K562 (cell line): ENCODE measurements around the gene UTS2R. TPM values are rescaled to one million over a fixed set of nuclear protein-coding genes. Genes with fewer than 3 reads are reported as not detected.

Experiments
- ATAC-seq: fragments of 200-7000 bp; cut with Tn5 transposase; 3 replicates; pipeline ENCODE4 v1.9.1; 2020; ENCODE audit warnings: moderate library complexity
- BruUV-seq: library from RNA; stranded (reverse); fragments of 400-500 nt; replicated peaks from 2 replicates; lab custom pipeline; 2021; lab: Mats Ljungman, UMichigan
- CTCF ChIA-PET: fragments of 300-600 bp; formaldehyde crosslinking; extraction: SDS; loops from one replicate; lab custom pipeline; 2021; ENCODE audit warnings: low intra/inter-chr PET ratio; lab: Yijun Ruan, JAX
- POLR2A ChIA-PET: fragments of 300-600, 350-650 bp; sonication (Branson Sonifier 250); formaldehyde crosslinking; extraction: SDS; loops from one replicate; lab custom pipeline; 2021; ENCODE audit warnings: antibody characterized with exemption, inconsistent platforms; lab: Yijun Ruan, JAX
- DNase-seq, 4 experiments: peaks; one replicate each; pipeline versions ENCODE4 v3.0.0 to v3.0.0-alpha.2; 2011 to 2018; ENCODE audit warnings: low spot score in 3 of 4, mixed read lengths in 3 of 4; ENCODE audit errors: extremely low read depth in 1 of 4
- FAIRE-seq: peaks from 2 replicates; lab custom pipeline; 2011; peaks lifted over from hg19 to GRCh38; lab: Jason Lieb, UNC
- H2AFZ ChIP-seq: 2 replicates; pipeline ENCODE4 v1.6.0; 2011; ENCODE audit warnings: low read depth, low read length, control low read depth, inconsistent platforms
- H3K27ac ChIP-seq: fragments of 200-600 bp; 3 replicates; pipeline ENCODE4 v1.8.0; 2011; ENCODE audit warnings: low read depth, mild to moderate bottlenecking, control low read depth, inconsistent platforms, low read length, moderate library complexity, mixed read lengths; ENCODE audit errors: extremely low read depth
- H3K27me3 ChIP-seq, 2 experiments: fragments of 300-600 bp in 1 of 2; 2 replicates in 1 of 2; 3 replicates in 1 of 2; pipeline versions ENCODE4 v1.6.0 to v1.8.0; 2011; ENCODE audit warnings: inconsistent platforms in 2 of 2, low read length in 2 of 2, mild to moderate bottlenecking in 1 of 2, mixed read lengths in 1 of 2, moderate library complexity in 1 of 2; ENCODE audit not compliant: control insufficient read depth in 2 of 2, insufficient read depth in 2 of 2
- H3K36me3 ChIP-seq: fragments of 300-600 bp; 3 replicates; pipeline ENCODE4 v1.8.0; 2011; ENCODE audit warnings: mild to moderate bottlenecking, low read length, inconsistent platforms; ENCODE audit not compliant: control insufficient read depth, insufficient read depth
- H3K4me1 ChIP-seq, 2 experiments: fragments of 200-600 bp in 1 of 2; replicated peaks in 1 of 2; 2 replicates in 1 of 2; 3 replicates in 1 of 2; pipeline versions ENCODE4 v1.5.1 to v1.8.0; 2011; ENCODE audit warnings: inconsistent platforms in 2 of 2, low read length in 2 of 2, mild to moderate bottlenecking in 1 of 2, mixed read lengths in 1 of 2, moderate library complexity in 1 of 2; ENCODE audit not compliant: control insufficient read depth in 2 of 2, insufficient read depth in 2 of 2
- H3K4me2 ChIP-seq: 2 replicates; pipeline ENCODE4 v1.6.1; 2011; ENCODE audit warnings: low read length, control low read depth, inconsistent platforms, mixed read lengths; ENCODE audit not compliant: insufficient read depth
- H3K4me3 ChIP-seq: fragments of 200-600 bp; sonication (generic), shearing (Covaris generic); 2 replicates; pipeline ENCODE4 v1.5.1; 2016; ENCODE audit warnings: control low read depth, inconsistent platforms
- H3K79me2 ChIP-seq: fragments of 200-600 bp; 3 replicates; pipeline ENCODE4 v1.8.0; 2011; ENCODE audit warnings: low read length, inconsistent platforms; ENCODE audit not compliant: control insufficient read depth, insufficient read depth
- H3K9ac ChIP-seq, 2 experiments: 2 replicates each; pipeline versions ENCODE4 v1.6.0 to v1.6.1; 2011; ENCODE audit warnings: low read depth in 2 of 2, low read length in 2 of 2, control low read depth in 1 of 2, inconsistent platforms in 1 of 2, mild to moderate bottlenecking in 1 of 2, mixed read lengths in 1 of 2; ENCODE audit not compliant: insufficient read depth in 1 of 2
- H3K9me1 ChIP-seq: one replicate; pipeline ENCODE4 v1.6.0; 2011; ENCODE audit warnings: inconsistent platforms, mild to moderate bottlenecking, low read length, moderate library complexity; ENCODE audit not compliant: control insufficient read depth, insufficient read depth
- H3K9me3 ChIP-seq: replicated peaks from 2 replicates; pipeline ENCODE4 v1.5.1; 2011; ENCODE audit warnings: low read depth, low read length, inconsistent platforms; ENCODE audit not compliant: control insufficient read depth, insufficient read depth
- H4K20me1 ChIP-seq: replicated peaks from 2 replicates; pipeline ENCODE4 v1.6.1; 2011; ENCODE audit warnings: low read length, inconsistent platforms, mixed read lengths; ENCODE audit not compliant: control insufficient read depth, insufficient read depth
- AFF4 ChIP-seq: sonication (generic); formaldehyde crosslinking; IDR thresholded peaks from 2 replicates; pipeline ENCODE4 v1.8.0; 2023; ENCODE audit warnings: mild to moderate bottlenecking, missing genetic modification reagents
- CREM ChIP-seq: IDR thresholded peaks from 2 replicates; pipeline ENCODE4 v1.6.1; 2014; ENCODE audit warnings: antibody characterized with exemption, low read depth
- FOXK1 ChIP-seq: sonication (generic); formaldehyde crosslinking; IDR thresholded peaks from 2 replicates; pipeline ENCODE4 v1.8.0; 2022; ENCODE audit warnings: missing genetic modification reagents, mild to moderate bottlenecking, borderline replicate concordance
- GMEB1 ChIP-seq: fragments of 250-450 bp; sonication (Bioruptor Pico); IDR thresholded peaks from 2 replicates; pipeline ENCODE4 v1.4.0; 2020; ENCODE audit warnings: mild to moderate bottlenecking
- HNRNPL ChIP-seq: fragments of 200-400 bp; formaldehyde crosslinking; IDR thresholded peaks from 2 replicates; pipeline ENCODE4 v1.6.1; 2017; ENCODE audit warnings: low read depth, mild to moderate bottlenecking, low read length
- ILF3 ChIP-seq: fragments of 450-650 bp; IDR thresholded peaks from 2 replicates; pipeline ENCODE4 v1.6.1; 2018; ENCODE audit warnings: antibody characterized with exemption, mild to moderate bottlenecking, moderate library complexity, borderline replicate concordance
- PTRF ChIP-seq: fragments of 450-650 bp; IDR thresholded peaks from 2 replicates; pipeline ENCODE4 v1.6.1; 2016; ENCODE audit warnings: mild to moderate bottlenecking, missing genetic modification characterization, missing compliant biosample characterization
- ZBTB17 ChIP-seq: fragments of 450-650 bp; formaldehyde crosslinking; IDR thresholded peaks from 2 replicates; pipeline ENCODE4 v1.4.0; 2020; ENCODE audit warnings: mild to moderate bottlenecking
- ZFP91 ChIP-seq: sonication (generic); formaldehyde crosslinking; IDR thresholded peaks from 2 replicates; pipeline ENCODE4 v1.8.0; 2022; ENCODE audit warnings: mild to moderate bottlenecking, missing genetic modification reagents
- ZNF274 ChIP-seq: IDR thresholded peaks from 2 replicates; pipeline ENCODE4 v1.6.1; 2011; ENCODE audit warnings: low read depth, mild to moderate bottlenecking, low read length, moderate library complexity, borderline replicate concordance
- ZNF311 ChIP-seq: fragments of 250-450 bp; sonication (Bioruptor Pico); IDR thresholded peaks from 2 replicates; pipeline ENCODE4 v1.4.0; 2020; ENCODE audit warnings: mild to moderate bottlenecking, moderate library complexity
- ZNF431 ChIP-seq: sonication (generic); formaldehyde crosslinking; IDR thresholded peaks from 2 replicates; pipeline ENCODE4 v1.8.0; 2022; ENCODE audit warnings: mild to moderate bottlenecking, missing genetic modification reagents
- ZNF764 ChIP-seq: fragments of 250-450 bp; sonication (Bioruptor Pico); IDR thresholded peaks from 2 replicates; pipeline ENCODE4 v1.4.0; 2020; ENCODE audit warnings: low read depth, mild to moderate bottlenecking, moderate library complexity
- WGBS: fragments of 100-300 bp; shearing (Covaris generic); methylation state at CpG from one replicate; pipeline ENCODE4 v1.1.6; 2016; ENCODE audit warnings: low coverage, mixed read lengths; ENCODE audit not compliant: insufficient coverage; ENCODE audit errors: missing lambda C conversion rate; 5-methylcytosine and 5-hydroxymethylcytosine counted together
- in situ Hi-C: fragments of 300-500 bp; cut with MboI; formaldehyde crosslinking; loops from 4 replicates; pipeline ENCODE4 v1.15.0; 2018; ENCODE audit warnings: inconsistent platforms, mixed read lengths
- intact Hi-C: fragments of 100-400 bp; cut with micrococcal nuclease; formaldehyde crosslinking; loops from 2 replicates; pipeline ENCODE4 v1.14.2; 2022
- polyA plus RNA-seq, 8 experiments: library from polyadenylated mRNA; depleted of rRNA in 4 of 8; stranded (reverse) in 5 of 8; unstranded in 3 of 8; fragments of >200 nt; fragmentation: Nextera tagmentation in 2 of 8; fragmentation: Illumina TruSeq in 1 of 8; extraction: Ambion mirVana in 2 of 8; extraction: Trizol in 1 of 8; gene quantifications; 2 replicates each; pipeline versions ENCODE4 v1.2.1 to v1.2.3, GENCODE V29; 2011 to 2014; ENCODE audit warnings: inconsistent platforms in 1 of 8, missing spikeins in 1 of 8
- total RNA-seq, 7 experiments: library from RNA; depleted of rRNA in 6 of 7; stranded (reverse); fragments of >200 nt in 6 of 7; fragmentation: Illumina TruSeq in 2 of 7; extraction: Trizol in 2 of 7; gene quantifications; 2 replicates each; pipeline versions ENCODE4 v1.2.1 to v1.2.3, GENCODE V29; 2011 to 2021; ENCODE audit warnings: low replicate concordance in 1 of 7

UTS2R gene
- total and polyA plus RNA-seq, 9 of the 15 experiments (the other 6 are each of a cell fraction or from before 2014, with no cell fraction given) = 0.22 TPM; not detected in 8

GRCh38 chr17:82356845-82357355 is 14.7 kb upstream of the UTS2R start:
- no peak overlapping the region for H3K27ac ChIP-seq
- no peaks in the 10 kb centered on the region for H3K9me1 ChIP-seq
- in situ Hi-C loops (no loop called here), intact Hi-C loops (loop anchor here (10.0 kb wide), 1 partner anchor 138 kb away; no protein-coding TSS in a partner anchor)
- no peaks in the 10 kb centered on the region for H4K20me1 ChIP-seq
- peaks cover 7 to 34% of the 10 kb centered on the region in 2 experiments; a peak in 4 of 5 replicates for H3K4me1 ChIP-seq
- no peaks in the 10 kb centered on the region for H3K79me2 ChIP-seq
- ChIA-PET POLR2A (interaction anchor here (0.5 to 3.9 kb wide), 8 partner anchors 9 to 748 kb away, joined by 3 to 27 read pairs (median 3); no protein-coding TSS in a partner anchor), CTCF (interaction anchor here (0.5 to 0.6 kb wide), 2 partner anchors 10 to 138 kb away, joined by 3 to 5 read pairs; no protein-coding TSS in a partner anchor)
- H2AFZ ChIP-seq = no peak overlapping the region
- H3K9me3 ChIP-seq = no peaks in the 10 kb centered on the region
- FAIRE-seq (no peak), ATAC-seq (peak; percentile 74), DNase-seq (no peak)
- H3K27me3 ChIP-seq = no peaks in the 10 kb centered on the region
- H3K4me2 ChIP-seq = no peak overlapping the region
- BruUV-seq = no TSS peak
- peak overlapping the region in 1 of 2 experiments; percentile 79; a peak in 2 of 4 replicates for H3K9ac ChIP-seq
- no peak overlapping the region for H3K4me3 ChIP-seq
- no peaks in the 10 kb centered on the region for H3K36me3 ChIP-seq
- WGBS = 56% methylated on average over 11 of the region's 20 CpGs
- TF ChIP-seq ILF3 (no peak), AFF4 (CRISPR knock-in tag) (no peak), ZNF431 (CRISPR knock-in tag) (no peak), ZNF311 (CRISPR knock-in tag) (no peak), CREM (no peak), HNRNPL (no peak), ZFP91 (CRISPR knock-in tag) (no peak), PTRF (tag) (no peak), ZBTB17 (CRISPR knock-in tag) (no peak), FOXK1 (CRISPR knock-in tag) (no peak), ZNF274 (no peak), ZNF764 (CRISPR knock-in tag) (no peak), GMEB1 (CRISPR knock-in tag) (no peak)
